Gastroesophageal sphincter (tissue), 3 donors: Measurements from ENCODE around the gene GPR162.

Experiments
- POLR2A ChIP-seq, 2 donors: fragments of 450-650 bp; IDR thresholded peaks; one replicate each; pipeline ENCODE4 v1.6.1; 2017; ENCODE audit warnings: antibody characterized with exemption in 2 of 2, mild to moderate bottlenecking in 2 of 2, moderate library complexity in 1 of 2
- TF ChIP-seq, protein P1 (sequence below), 4 experiments: fragments of 200-600 bp in 2 of 4; fragments of 450-650 bp in 2 of 4; sonication (generic) in 1 of 4; IDR thresholded peaks; one replicate each; pipeline ENCODE4 v1.5.1; 2017 to 2019; ENCODE audit warnings: antibody characterized with exemption in 4 of 4, mild to moderate bottlenecking in 2 of 4, moderate library complexity in 2 of 4

DNA sequence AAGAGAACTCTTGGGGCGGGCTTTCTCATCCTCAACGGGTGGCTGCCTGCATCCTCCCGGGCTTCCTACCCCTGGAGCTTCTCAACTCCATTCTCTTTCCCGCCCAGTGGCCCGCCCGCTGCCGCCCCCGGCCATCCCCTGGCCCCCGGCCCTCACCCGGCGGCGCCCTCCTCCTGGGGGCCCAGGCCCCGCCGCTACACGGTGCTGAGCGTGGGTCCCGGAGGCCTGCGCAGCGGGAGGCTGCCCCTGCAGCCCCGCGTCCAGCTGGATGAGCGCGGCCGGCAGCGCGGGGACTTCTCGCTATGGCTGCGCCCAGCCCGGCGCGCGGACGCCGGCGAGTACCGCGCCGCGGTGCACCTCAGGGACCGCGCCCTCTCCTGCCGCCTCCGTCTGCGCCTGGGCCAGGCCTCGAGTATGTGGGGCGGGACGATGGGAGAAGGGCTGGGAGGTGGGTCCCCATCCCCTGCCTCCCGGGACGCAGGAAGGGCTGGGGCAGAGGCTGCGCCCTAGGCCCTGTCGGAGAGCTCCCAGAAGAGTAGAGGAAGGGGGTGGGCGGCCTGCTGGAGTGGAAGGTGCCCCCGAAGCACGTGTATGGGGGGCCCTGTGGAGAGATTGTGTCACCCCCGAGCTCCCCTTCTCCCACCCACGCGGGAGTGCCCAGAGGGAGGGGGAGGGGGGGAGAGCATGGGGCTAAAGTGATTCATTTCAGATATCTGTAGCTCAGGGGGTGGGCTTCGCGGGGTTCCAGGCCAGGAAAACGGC lies 47.9 kb upstream of the GPR162 start:
- TF ChIP-seq, protein P1, sequence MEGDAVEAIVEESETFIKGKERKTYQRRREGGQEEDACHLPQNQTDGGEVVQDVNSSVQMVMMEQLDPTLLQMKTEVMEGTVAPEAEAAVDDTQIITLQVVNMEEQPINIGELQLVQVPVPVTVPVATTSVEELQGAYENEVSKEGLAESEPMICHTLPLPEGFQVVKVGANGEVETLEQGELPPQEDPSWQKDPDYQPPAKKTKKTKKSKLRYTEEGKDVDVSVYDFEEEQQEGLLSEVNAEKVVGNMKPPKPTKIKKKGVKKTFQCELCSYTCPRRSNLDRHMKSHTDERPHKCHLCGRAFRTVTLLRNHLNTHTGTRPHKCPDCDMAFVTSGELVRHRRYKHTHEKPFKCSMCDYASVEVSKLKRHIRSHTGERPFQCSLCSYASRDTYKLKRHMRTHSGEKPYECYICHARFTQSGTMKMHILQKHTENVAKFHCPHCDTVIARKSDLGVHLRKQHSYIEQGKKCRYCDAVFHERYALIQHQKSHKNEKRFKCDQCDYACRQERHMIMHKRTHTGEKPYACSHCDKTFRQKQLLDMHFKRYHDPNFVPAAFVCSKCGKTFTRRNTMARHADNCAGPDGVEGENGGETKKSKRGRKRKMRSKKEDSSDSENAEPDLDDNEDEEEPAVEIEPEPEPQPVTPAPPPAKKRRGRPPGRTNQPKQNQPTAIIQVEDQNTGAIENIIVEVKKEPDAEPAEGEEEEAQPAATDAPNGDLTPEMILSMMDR (IDR thresholded peaks at IDR 0.05) = no peak
- TF ChIP-seq POLR2A (IDR thresholded peaks at IDR 0.05) = no peak
